Measurements from ENCODE around the gene HIC1.

Gene HIC1

DNA sequence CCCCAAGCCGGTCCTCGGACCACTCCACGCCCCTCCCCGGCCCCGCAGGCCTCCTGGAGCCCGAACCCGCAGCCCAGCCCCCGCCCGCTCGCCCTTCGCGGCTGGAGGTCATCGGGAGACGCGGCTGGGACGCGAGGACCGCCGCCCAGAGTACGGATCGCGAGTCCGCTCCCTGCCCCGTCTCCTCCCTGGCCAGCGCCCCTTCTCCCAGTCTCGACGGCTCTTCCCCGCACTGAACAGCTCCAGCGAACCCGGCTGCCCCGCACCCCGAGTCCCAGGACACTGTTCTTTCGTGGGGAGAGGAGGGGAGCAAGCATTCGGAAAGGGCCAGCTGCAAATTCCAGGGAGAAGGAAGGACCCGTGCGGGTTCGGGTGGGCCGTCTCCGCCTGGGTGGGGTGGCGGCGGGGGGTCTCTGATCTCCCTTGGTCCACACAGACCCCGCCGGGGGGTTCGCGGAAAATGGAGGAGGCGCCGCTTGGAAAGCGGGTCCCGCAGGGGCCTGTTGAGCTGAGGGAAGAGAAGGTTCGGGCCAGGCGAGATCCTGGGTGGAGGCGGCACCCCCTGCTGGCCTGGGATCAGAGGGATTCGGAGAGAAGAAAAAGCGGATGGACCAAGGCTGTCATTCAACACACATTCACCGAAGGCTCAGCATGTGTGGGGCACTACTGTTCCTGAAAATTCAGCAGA, 29.1 kb upstream of the HIC1 start:
- DNase-seq: peak; percentile 36

DNA sequence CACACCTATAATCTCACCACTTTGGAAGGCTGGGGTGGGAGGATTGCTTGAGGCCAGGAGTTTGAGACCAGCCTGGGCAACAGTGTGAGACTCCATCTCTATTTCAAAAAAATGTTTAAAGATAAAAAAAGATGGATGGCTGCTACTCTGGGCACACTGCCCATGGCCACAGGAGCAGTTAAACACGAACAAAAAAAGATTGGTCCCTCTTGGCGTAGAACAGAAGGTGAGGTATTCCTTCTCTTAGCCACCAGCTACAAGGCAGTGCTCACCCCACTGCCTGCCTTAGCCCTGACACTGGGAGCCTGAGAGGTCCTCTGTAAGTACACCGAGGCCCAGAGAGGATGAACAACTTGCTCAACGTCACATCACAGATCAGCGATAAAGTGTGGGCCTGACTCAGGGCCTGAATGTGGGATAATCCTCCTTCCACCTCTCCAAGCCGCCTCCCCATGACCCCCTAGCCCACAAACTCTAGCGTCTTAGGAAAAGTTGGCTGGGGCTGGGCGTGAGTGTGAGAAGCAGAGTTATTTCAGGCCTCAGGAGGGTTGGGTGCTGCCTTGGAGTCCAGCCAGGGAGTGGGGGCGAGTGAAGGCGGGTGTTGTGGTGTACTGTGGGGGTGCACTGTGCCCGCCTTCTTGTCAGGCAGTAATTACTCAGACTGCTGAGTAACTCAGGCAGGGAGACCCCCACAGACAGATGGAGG, 27.2 kb upstream of the HIC1 start:
- no peak for DNase-seq

DNA sequence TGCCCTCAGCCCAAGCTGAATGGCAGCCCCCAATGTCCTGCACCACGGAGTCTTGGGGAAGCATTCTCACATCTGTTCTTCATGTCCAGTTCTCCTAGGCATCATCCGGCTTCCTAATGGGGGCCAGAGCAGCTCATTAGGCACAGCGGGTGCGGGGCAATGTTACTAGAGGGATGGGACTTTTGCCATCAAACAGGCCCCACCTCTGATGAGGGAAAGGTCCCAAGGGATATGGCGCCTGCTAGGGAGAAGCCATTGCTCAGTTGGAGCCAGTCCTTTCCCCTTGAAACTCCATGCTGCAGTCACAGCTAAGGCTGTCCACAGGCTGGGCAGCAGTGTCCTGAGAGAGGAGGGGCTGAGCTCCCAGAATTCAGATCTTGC, 26.7 kb upstream of the HIC1 start:
- DNase-seq: no peak

DNA sequence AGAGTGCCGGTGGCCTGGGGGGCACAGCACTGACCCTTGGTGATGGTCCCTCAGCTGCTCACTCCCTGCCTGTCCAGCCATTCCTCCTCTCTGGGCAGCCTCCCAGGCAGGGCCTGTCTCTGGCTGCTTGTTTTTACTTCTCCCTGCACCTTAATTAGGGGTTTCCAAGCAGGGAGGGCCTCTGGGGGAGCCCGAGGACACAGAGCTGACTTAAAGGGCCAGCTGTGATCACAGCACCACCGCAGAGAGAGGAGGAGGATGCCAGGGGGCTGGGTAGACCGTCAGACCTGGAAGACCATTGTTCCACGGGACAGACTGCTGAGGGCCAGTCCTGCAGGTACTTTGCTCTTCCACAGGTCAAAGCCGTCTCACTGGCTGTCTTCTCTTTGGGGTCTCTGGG, 26.2 kb upstream of the HIC1 start:
- no peak for DNase-seq

DNA sequence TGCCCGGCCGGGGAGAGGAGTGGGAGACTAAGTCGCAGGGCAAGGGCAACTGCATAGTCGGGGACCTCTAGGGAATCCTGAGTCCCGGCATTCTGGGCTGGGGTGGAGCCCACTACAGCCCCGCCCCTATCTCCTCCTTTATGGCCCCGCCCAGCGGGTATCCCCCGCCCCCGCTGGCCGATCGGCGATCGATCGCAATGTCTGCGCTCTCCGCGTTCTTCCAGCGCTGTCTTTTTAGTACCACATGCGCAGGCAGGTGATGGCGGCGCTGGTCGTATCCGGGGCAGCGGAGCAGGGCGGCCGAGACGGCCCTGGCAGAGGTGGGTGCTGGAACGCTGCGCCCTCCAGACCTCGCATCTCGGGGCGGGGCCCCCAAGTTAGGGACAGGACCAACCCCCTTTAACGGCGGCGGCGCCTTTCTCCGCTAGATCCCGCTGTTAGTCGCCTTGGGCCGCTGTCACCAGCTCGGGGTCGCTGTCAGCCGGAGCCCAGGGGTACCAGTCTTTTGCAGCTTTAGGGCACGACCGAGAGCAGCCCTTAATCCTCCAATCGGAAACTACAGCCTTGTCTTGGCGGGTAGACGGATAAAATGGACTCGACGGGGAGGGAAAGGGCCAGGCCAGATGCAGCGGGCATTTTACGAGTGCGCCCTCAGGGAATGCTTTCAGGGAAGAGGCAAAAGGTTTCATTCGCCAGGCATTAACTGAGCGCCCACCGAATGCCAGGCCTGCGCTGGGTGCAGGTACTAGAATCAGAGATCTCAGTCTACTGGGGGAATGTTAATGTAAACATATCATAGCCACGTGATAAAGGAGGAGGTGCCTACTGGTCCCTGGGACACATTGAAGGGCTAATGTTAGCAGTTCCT, 24.8 kb upstream of the HIC1 start, which contains the start of gene DPH1:
Gene DPH1 (plus strand): TSS at position 243 of the 868 bp plus-strand sequence. CDS start 17 bp downstream, at position 260.
- peak; percentile 89 for DNase-seq

DNA sequence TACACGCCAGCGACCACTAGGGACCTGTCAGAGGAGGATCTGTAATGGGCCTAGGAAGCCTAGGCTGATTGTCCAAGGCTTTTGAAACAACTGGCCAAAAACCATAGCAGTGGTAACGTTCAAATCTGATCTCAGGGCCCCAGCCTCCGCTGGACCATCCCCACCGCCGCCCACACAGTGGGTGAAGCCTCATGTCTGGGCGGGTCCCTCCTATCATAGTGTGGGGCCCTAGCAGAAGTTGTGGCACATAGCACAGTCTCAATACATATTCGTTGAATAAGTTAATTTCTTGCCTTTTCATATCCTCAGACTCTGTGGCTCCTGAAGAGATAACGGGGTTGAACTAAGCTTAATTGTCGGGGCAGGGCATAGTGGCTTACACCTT, 24.1 kb upstream of the HIC1 start:
- DNase-seq: no peak

DNA sequence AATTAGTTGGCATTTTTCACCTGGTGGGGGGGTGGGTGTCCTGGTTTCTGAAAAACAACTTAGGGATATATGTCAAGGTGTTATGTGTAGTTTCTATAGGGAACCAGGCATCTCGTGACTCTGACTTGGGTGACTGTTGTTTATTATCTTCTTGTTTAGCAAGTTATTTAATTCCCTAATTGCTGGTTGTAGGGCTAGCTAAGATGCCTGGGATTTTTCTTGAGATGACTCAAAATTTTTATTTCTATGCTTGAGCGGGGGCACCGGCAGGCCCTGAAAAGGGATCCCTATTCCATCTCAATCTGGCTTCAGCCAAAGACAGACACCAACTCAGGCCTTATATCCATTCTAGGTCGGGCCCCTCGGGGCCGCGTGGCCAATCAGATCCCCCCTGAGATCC, 21.8 kb upstream of the HIC1 start:
- DNase-seq: no peak

DNA sequence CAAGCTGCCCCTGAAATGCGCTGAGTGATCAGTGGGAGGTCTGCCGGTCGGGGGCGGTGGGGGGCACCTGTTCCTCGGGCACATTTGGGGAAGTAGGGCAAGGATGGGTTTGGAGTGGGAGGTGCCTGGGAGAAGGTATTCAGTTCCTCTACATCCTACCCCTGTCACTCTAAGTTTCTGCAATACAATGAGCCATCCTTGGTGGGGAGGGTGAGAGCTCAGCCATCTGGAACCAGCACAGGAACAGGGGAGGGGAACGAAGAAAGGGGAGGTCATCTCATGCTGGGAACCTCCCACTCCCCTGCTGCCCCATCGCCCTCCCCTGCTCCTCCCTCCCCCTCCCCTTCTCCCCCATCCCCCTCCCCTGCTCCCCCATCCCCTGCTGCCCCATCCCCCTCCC, 20.7 kb upstream of the HIC1 start:
- DNase-seq: no peak

DNA sequence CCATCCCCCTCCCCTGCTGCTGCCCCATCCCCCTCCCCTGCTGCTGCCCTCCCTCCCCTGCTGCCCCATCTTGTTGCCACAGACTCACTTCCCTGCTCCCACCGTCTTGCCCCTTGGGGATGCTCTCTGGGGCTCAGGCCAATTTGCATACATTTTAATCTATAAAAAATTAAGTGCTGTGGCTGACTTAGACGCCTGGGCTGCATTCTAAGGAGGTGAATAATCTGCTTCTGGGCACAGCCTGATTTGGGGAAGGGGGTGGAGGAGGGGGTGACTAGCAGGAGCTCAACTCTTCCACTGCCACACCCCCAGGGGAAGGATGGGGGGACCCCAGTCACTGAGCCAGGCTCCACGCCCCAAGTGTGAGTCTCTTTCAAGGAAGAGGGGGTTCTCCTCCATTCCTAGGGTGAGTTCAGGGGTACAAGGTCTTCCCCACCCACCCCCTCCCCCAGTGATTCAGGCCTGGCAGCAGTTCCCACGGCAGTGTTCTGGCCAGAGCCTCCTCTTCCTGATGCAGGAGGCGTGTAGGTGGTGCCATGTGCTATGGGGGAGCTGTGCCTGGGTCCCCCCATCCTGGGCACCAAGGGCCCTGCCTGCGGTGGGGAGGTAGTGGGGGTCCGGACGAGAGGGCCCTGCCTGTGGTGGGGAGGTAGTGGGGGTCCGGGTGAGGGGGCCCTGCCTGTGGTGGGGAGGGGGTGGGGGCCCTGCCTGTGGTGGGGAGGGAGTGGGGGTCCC, 19.9 kb upstream of the HIC1 start:
- no peak for DNase-seq

DNA sequence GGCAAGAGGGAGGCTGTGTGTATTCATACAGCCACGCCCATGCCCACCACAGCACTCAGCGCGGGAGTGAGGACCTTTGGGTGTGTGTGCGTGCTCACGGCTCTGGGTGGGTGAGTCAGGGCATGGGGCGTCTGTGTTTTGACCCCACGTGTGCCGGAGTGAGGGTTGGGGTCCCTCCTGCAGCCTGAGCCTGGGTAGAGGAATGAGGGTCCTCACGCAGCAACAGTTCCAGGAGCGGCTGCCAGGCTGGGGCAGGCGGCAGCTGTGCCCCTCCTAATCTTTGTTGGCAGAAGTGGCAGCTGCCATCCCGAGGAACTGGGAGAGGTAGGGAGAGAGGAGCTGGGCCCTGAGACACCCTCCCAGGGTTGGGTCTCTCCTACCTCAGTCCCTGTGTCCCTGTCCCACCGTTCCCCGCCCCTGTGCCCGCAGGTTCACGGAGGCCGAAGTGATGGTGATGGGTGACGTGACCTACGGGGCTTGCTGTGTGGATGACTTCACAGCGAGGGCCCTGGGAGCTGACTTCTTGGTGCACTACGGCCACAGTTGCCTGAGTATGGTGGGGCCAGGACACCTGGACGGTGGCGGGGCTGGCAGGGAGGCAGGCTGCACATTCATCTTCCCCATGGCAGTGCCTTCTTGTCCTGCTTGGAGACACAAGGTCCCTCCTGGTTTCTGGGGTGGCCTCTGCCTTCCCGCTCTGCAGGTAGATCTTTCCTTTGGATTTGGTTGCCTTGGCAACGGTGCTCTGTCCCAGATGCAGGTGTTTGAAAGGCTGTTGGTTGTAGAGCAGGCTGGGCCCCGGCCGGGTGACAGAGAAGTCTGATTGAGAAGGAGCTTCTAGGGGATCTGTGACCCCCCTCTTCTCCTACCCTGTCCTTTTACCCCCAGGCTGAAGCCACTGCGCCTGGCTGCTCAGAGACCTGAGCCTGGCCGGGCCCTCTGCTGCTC, 19.1 kb upstream of the HIC1 start:
- no peak for DNase-seq

DNA sequence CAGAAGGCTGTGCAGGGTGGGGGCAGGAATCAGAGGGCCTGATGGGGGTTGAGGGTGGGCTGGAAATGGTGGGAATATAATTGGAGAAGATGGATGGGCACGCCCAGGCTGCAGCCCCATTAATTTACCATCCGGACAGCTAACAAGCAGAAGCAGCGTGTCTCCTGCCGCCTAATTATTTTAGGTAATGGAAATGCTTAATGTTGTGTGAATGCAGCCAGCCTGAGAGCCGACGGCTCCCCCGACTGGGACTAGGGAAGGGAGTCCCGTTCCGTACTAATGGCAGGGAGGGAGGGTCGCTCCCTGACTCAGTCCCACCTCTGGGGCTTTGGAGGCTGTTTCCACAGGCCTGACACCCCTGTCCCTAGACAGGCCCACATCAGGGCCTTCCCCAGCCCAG, 17.7 kb upstream of the HIC1 start:
- DNase-seq: no peak

DNA sequence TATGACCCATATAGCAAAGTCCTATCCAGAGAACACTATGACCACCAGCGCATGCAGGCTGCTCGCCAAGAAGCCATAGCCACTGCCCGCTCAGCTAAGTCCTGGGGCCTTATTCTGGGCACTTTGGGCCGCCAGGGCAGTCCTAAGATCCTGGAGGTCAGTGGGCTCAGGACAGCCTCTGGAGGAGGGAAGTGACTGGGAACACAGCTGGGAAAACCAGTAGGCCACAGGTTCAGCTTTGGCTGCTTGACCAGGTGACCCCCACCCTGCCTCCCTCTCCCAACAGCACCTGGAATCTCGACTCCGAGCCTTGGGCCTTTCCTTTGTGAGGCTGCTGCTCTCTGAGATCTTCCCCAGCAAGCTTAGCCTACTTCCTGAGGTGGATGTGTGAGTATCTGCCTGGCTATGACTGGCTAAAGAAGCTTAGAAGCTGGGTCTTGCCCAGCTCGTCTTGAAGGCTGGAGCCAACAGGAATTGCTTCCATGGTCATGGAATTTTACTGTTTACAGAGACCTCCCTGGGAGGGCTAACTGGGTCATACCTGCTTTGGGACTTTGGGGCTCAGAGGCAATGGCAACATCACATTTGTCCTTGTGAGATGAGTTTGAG, 14.6 kb upstream of the HIC1 start:
- no peak for DNase-seq

DNA sequence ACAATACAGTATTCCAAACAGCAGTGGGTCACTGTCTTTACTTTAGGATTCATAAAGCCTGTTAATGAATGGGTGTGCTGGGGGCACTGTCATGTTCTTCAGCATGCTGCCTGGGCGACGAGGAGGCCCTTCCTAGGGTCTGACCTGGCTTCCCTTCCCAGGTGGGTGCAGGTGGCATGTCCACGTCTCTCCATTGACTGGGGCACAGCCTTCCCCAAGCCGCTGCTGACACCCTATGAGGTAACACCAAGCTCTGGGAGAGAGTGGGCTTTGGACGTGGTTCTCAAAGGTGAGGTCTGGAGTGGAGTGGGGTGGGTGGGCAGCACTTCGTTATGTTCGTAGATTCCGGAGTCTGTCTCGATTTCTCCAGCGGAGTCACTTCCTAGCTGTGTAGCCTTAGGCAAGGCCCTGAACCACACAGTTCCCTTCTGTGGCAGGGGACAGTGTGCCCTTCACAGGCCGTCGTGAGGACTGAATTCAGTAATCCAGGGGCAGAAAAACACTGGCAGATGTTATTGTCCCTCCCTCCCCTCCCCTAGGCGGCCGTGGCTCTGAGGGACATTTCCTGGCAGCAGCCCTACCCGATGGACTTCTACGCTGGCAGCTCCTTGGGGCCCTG, 13.9 kb upstream of the HIC1 start:
- DNase-seq: no peak

DNA sequence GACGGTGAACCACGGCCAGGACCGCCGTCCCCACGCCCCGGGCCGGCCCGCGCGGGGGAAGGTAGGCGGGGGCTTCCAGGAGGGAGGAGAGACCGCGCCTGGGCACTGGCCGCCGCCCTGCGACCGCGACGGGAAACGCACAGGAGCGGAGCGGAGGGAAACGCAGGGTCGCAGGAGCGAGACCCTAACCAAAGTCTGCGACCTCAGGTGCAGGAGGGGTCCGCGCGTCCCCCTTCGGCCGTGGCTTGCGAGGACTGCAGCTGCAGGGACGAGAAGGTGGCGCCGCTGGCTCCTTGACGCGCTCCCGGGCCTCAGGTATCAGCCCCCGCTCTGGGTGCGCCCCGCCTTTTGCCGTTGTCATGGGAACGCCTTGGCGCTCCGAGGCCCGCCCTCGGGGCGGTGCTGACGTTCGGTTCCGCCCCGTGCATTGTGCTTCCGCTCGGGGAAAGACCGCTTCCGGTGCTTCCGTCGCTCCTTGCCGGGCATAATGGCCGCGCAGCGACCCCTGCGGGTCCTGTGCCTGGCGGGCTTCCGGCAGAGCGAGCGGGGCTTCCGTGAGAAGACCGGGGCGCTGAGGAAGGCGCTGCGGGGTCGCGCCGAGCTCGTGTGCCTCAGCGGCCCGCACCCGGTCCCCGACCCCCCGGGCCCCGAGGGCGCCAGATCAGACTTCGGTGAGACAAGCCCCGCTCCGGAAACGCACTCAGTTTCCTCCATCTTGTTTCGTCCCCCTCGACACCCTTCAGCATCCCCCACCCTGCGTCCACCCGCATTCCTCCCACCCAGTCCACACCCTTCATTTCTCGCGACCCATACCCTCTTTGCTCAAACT, 13.1 kb upstream of the HIC1 start, which contains the start of gene OVCA2:
Gene OVCA2 (plus strand): TSS at position 462 of the 829 bp plus-strand sequence. CDS start 26 bp downstream, at position 488.
- peak; percentile 98 for DNase-seq

DNA sequence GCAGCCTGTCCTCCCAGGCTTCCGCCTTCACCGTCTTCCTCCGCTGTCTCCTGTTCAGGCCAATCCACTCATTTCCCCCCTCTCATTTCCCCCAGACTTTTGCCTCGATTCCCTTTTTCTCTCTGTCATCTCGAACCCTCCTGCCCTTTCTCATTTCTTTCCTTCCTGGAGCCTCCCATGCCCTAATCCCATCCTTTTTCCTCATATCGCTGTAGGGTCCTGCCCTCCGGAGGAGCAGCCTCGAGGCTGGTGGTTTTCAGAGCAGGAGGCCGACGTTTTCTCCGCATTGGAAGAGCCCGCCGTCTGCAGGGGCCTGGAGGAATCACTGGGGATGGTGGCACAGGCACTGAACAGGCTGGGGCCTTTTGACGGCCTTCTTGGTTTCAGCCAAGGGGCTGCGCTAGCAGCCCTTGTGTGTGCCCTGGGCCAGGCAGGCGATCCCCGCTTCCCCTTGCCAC, 12.5 kb upstream of the HIC1 start:
- no peak for DNase-seq

DNA sequence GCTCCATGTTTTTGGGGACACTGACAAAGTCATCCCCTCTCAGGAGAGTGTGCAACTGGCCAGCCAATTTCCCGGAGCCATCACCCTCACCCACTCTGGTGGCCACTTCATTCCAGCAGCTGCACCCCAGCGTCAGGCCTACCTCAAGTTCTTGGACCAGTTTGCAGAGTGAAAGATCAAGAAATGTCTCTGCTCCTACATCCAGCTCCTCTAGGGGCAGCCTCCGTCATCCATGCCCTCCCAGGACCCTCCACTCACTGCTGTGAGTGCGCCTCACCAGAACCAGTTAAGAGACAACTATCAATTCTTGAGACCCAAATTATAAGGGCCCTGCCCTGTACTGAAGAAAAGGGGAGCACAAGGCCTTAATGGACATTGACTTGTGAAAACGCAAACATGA, 12.0 kb upstream of the HIC1 start:
- no peak for DNase-seq

DNA sequence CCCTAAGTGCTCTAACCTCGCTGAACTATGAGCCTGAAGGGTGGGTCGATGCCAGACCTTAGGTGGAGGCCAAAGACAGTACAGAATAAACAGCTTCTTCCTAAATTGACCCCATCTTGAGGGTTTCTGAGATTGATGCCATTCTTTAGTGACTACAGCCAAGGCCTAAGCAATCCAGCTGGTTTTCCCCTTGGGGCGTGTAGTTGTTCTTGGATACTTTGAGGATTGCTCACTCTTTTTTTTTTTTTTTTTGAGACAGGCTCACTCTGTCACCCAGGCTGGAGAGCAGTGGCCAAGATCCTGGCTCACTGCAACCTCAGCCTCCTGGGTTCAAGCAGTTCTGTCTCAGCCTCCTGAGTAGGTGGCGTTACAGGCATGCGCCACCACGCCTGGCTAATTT, 11.1 kb upstream of the HIC1 start:
- no peak for DNase-seq

DNA sequence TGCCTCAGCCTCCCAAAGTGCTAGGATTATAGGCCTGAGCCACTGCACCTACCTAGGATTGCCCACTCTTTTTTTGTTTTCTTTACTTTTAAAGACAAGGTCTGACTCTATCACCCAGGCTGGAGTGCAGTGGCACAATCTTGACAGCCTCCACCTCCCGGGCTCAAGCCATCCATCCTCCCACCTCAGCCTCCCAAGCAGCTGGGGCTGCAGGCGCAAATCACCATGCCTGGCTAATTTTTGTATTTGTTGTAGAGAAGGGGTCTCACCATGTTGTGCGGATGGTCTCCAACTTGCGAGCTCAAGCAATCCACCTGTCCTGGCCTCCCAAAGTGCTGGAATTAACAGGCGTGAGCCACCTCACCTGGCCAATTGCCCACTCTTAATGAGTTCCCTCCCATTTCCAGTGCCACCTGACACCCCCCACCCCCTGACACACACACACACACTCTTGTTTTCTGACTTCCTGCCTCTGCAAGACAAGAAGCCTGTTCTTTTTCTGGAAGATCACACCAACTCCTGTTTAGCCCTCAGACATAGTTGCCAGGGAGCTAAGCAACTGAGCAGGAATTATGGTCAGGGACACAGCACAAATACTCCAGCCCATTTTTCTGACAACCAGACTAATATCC, 10.5 kb upstream of the HIC1 start:
- no peak for DNase-seq

DNA sequence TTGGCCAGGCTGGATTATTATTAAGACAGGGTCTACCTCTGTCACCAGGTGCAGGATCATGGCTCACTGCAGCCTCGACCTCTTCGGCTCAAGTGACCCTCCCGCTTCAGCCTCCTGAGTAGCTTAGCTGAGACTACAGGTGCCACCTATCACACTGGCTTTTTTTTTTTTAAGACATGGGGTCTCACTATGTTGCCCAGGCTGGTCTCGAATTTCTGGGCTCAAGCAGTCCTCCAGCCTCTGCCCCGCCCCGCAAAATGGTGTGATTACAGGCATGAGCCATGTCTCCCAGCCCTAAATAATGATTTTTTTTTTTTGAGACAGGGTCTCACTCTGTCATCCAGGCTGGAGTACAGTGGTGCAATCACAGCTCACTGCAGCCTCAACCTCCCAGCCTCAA, 7.3 kb upstream of the HIC1 start:
- DNase-seq: no peak
